EH (cell line): ENCODE results near the gene SIGLEC15.
"Not testable (repeated sequence)": the region's sequence is repeated elsewhere in the genome, so short reads cannot be mapped to it uniquely, and the experiment has no call there.

Experiments
- DNase-seq: peaks from one replicate; pipeline ENCODE4 v3.0.0-alpha.2; 2015; ENCODE audit warnings: low read depth

Gene SIGLEC15

GRCh38 chr18:45820106-45820745 is 5.2 kb upstream of the SIGLEC15 start:
- no peak for DNase-seq

- DNase-seq: no peak
These were observed 4.4 kb upstream of the SIGLEC15 start for GRCh38 chr18:45821026-45821425.

- no peak for DNase-seq
These were observed 3.8 kb upstream of the SIGLEC15 start for GRCh38 chr18:45821711-45822110.

- no peak for DNase-seq
These were observed 609 bp downstream of the SIGLEC15 start for GRCh38 chr18:45826084-45826483.

GRCh38 chr18:45826716-45827115 is 1.2 kb downstream of the SIGLEC15 start:
- DNase-seq: not testable (repeated sequence)

GRCh38 chr18:45828917-45829811 is 3.7 kb downstream of the SIGLEC15 start:
- DNase-seq: no peak

- no peak for DNase-seq
These were observed 4.4 kb downstream of the SIGLEC15 start for GRCh38 chr18:45829855-45830254.

- no peak for DNase-seq
These were observed 5.4 kb downstream of the SIGLEC15 start for GRCh38 chr18:45830917-45831316.

GRCh38 chr18:45833846-45834245 is 8.4 kb downstream of the SIGLEC15 start:
- no peak for DNase-seq

GRCh38 chr18:45834306-45834705 is 8.8 kb downstream of the SIGLEC15 start:
- DNase-seq: no peak

- no peak for DNase-seq
These were observed 9.7 kb downstream of the SIGLEC15 start for GRCh38 chr18:45835057-45835636.

- DNase-seq: no peak
These were observed 11.0 kb downstream of the SIGLEC15 start for GRCh38 chr18:45836242-45837205.

GRCh38 chr18:45837283-45838070 is 12.0 kb downstream of the SIGLEC15 start:
- DNase-seq: peak; percentile 54

GRCh38 chr18:45838302-45839070 is 13.0 kb downstream of the SIGLEC15 start:
- DNase-seq: no peak

- peak; percentile 81 for DNase-seq
These were observed 14.2 kb downstream of the SIGLEC15 start for GRCh38 chr18:45839414-45840395.

GRCh38 chr18:45841060-45841764 is 15.7 kb downstream of the SIGLEC15 start:
- no peak for DNase-seq

- no peak for DNase-seq
These were observed 16.4 kb downstream of the SIGLEC15 start for GRCh38 chr18:45841765-45842442.

- DNase-seq: no peak
These were observed 17.5 kb downstream of the SIGLEC15 start for GRCh38 chr18:45843019-45843418.
